ENCODE measurements around the gene BCL6. TPM values are rescaled to one million over a fixed set of nuclear protein-coding genes. Genes with fewer than 3 reads are reported as not detected.

Gene BCL6
- 10 to 100 TPM; 13.7 to 14.0 TPM for total RNA-seq

GRCh38 chr3:187745201-187746058, at the start of gene BCL6:
Gene BCL6, minus strand, starts transcription at chr3:187745468. Its CDS starts 11,775 bp downstream, at chr3:187733693.
- ATAC-seq (peak; percentile 57), DNase-seq (peak; percentile 93)
- H3K9me3 Mint-ChIP-seq, result no peaks in the 10 kb centered on the region
- H3K36me3 Mint-ChIP-seq (ENCODE audit: low read depth), result peaks cover 6% of the 10 kb centered on the region
- POLR2A ChIA-PET, result interaction anchor here (0.6 to 9.0 kb wide), 35 partner anchors 8 to 1386 kb away, joined by 3 to 134 read pairs (median 4); no protein-coding TSS in a partner anchor
- TF ChIP-seq CTCF (IDR thresholded peaks at IDR 0.05), result no peak
- intact Hi-C loops (cut with micrococcal nuclease), result loop anchor here (2.0 to 10.0 kb wide), 8 partner anchors 53 to 1289 kb away; no protein-coding TSS in a partner anchor
- peaks cover 56% of the 10 kb centered on the region for H3K4me1 Mint-ChIP-seq (ENCODE audit: low read depth)
- H3K27ac Mint-ChIP-seq, result peak within 1 kb of the TSS; percentile 98
- peak within 1 kb of the TSS; percentile 93 for H3K4me3 Mint-ChIP-seq
- CTCF ChIA-PET, result interaction anchor here (0.7 to 5.3 kb wide), 17 partner anchors 56 to 1209 kb away, joined by 3 to 79 read pairs (median 3); no protein-coding TSS in a partner anchor
- no peaks in the 10 kb centered on the region for H3K27me3 Mint-ChIP-seq

GRCh38 chr3:187794731-187795130, 49.5 kb upstream of the BCL6 start:
- no peak for TF ChIP-seq CTCF (IDR thresholded peaks at IDR 0.05)
- POLR2A ChIA-PET, result no interaction called here

GRCh38 chr3:187793618-187794017, 48.4 kb upstream of the BCL6 start:
- Mint-ChIP-seq H3K9me3 (no peaks in the 10 kb centered on the region), H3K27me3 (peaks cover 6% of the 10 kb centered on the region), H3K27ac (no peak overlapping the region), H3K4me3 (no peak overlapping the region), H3K36me3 (ENCODE audit: low read depth) (no peaks in the 10 kb centered on the region), H3K4me1 (ENCODE audit: low read depth) (peaks cover 26% of the 10 kb centered on the region)
- intact Hi-C loops (cut with micrococcal nuclease), result no loop called here
- TF ChIP-seq CTCF (IDR thresholded peaks at IDR 0.05), result no peak
- POLR2A ChIA-PET, result no interaction called here
- no peak for DNase-seq
- CTCF ChIA-PET, result interaction anchor here (0.8 to 1.3 kb wide), 2 partner anchors 10 to 54 kb away, joined by 3 read pairs; no protein-coding TSS in a partner anchor
- ATAC-seq, result no peak

More at GRCh38 chr3:187794731-187795130, 49.5 kb upstream of the BCL6 start:
- peaks cover 6% of the 10 kb centered on the region for H3K27me3 Mint-ChIP-seq
- H3K4me1 Mint-ChIP-seq (ENCODE audit: low read depth), result peaks cover 28% of the 10 kb centered on the region
- no peaks in the 10 kb centered on the region for H3K9me3 Mint-ChIP-seq
- no peaks in the 10 kb centered on the region for H3K36me3 Mint-ChIP-seq (ENCODE audit: low read depth)
- ATAC-seq, result no peak
- CTCF ChIA-PET, result interaction anchor here (1.2 kb wide), 1 partner anchor 47 kb away, joined by 3 read pairs; no protein-coding TSS in a partner anchor
- intact Hi-C loops (cut with micrococcal nuclease), result no loop called here
- H3K27ac Mint-ChIP-seq, result no peak overlapping the region
- H3K4me3 Mint-ChIP-seq, result no peak overlapping the region
- DNase-seq, result no peak

GRCh38 chr3:187792521-187792920, 47.3 kb upstream of the BCL6 start:
- H3K36me3 Mint-ChIP-seq (ENCODE audit: low read depth), result no peaks in the 10 kb centered on the region
- CTCF ChIA-PET, result interaction anchor here (1.3 kb wide), 1 partner anchor 9 kb away, joined by 3 read pairs; no protein-coding TSS in a partner anchor

More at GRCh38 chr3:187792521-187792920, 47.3 kb upstream of the BCL6 start:
- DNase-seq (no peak), ATAC-seq (no peak)
- POLR2A ChIA-PET, result no interaction called here
- Mint-ChIP-seq H3K27me3 (peaks cover 6% of the 10 kb centered on the region), H3K4me1 (ENCODE audit: low read depth) (peaks cover 18% of the 10 kb centered on the region), H3K9me3 (no peaks in the 10 kb centered on the region), H3K27ac (no peak overlapping the region), H3K4me3 (no peak overlapping the region)
- intact Hi-C loops (cut with micrococcal nuclease), result no loop called here
- TF ChIP-seq CTCF (IDR thresholded peaks at IDR 0.05), result no peak

Data from activated CD8-positive, alpha-beta T cell treated with anti-CD3 and anti-CD28 coated beads for 36 hours (primary cell).